ENCODE results near the gene NBAS. TPM values are rescaled to one million over a fixed set of nuclear protein-coding genes. Genes with fewer than 3 reads are reported as not detected.
"Not testable (repeated sequence)": the region's sequence is repeated elsewhere in the genome, so short reads cannot be mapped to it uniquely, and the experiment has no call there.

Gene NBAS
- total RNA-seq, 2 experiments from 2014 or later = 32.9 to 34.0 TPM

GRCh38 chr2:15223887-15224286 is 337.2 kb downstream of the NBAS start:
- Mint-ChIP-seq H3K27me3 (no peaks in the 10 kb centered on the region), H3K4me3 (no peak overlapping the region), H3K4me1 (peaks cover 5% of the 10 kb centered on the region), H3K9me3 (ENCODE audit: low read depth) (no peaks in the 10 kb centered on the region), H3K27ac (no peak overlapping the region), H3K36me3 (peaks cover 16% of the 10 kb centered on the region)
- DNase-seq (no peak), ATAC-seq (no peak)
- CTCF ChIA-PET = no interaction called here

DNA sequence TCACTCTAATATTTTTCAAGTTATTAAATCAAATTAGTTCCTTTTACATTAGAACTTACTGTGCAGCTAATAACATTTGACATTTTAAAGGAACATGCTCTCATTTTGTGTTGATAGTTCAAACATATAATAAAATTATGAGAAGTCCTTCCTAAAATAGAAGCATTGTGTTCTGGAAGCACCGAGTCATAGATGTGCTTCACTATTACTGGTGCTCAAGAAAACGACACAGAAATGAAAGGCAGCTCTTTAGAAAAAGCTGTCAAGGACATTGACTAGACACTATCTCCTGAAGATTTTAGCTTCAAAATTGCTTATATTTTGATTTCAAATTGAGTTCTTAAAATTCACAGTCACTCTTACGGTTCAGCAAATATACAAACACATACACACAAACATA is 338.3 kb downstream of the NBAS start:
- ATAC-seq (no peak), DNase-seq (no peak)
- H3K27ac Mint-ChIP-seq = no peak overlapping the region
- CTCF ChIA-PET = no interaction called here
- no peaks in the 10 kb centered on the region for H3K27me3 Mint-ChIP-seq
- peaks cover 9% of the 10 kb centered on the region for H3K36me3 Mint-ChIP-seq
- H3K4me1 Mint-ChIP-seq = peaks cover 5% of the 10 kb centered on the region
- no peak overlapping the region for H3K4me3 Mint-ChIP-seq
- no peaks in the 10 kb centered on the region for H3K9me3 Mint-ChIP-seq (ENCODE audit: low read depth)

GRCh38 chr2:15220603-15221002 is 340.5 kb downstream of the NBAS start:
- H3K27me3 Mint-ChIP-seq = no peaks in the 10 kb centered on the region
- CTCF ChIA-PET = no interaction called here
- H3K27ac Mint-ChIP-seq = no peak overlapping the region
- H3K4me1 Mint-ChIP-seq = peaks cover 5% of the 10 kb centered on the region
- DNase-seq (no peak), ATAC-seq (no peak)
- H3K9me3 Mint-ChIP-seq (ENCODE audit: low read depth) = no peaks in the 10 kb centered on the region
- H3K4me3 Mint-ChIP-seq = no peak overlapping the region
- peaks cover 8% of the 10 kb centered on the region for H3K36me3 Mint-ChIP-seq

DNA sequence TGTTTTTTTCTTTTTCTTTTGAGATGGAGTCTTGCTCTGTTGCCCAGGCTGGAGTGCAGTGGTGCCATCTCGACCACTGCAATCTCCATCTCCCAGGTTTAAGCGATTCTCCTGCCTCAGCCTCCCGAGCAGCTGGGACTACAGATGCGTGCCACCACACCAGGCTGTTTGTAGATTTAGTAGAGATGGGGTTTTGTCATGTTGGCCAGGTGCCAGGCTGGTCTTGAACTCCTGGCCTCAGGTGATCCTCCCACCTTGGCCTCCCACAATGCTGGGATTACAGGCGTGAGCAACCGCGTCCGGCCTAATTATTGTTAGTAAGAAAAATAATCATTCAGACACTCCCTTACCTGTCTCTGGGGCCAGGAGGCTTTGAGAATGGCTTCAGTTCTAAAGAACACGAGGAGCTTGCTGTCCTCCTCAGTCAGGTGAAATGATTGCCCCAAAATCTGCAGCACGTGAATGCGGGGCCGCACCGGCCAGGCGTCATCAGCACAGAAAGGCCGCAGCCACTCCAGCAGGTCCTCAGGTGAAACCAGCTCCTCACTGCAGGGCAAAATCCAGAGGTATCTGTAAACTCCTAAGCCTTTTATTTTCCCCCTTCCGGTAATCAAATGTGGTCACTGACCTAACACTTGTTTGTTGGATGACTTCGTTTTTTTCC is 342.6 kb downstream of the NBAS start:
- no peak overlapping the region for H3K27ac Mint-ChIP-seq
- no peaks in the 10 kb centered on the region for H3K27me3 Mint-ChIP-seq
- DNase-seq = no peak
- H3K9me3 Mint-ChIP-seq (ENCODE audit: low read depth) = no peaks in the 10 kb centered on the region
- H3K4me1 Mint-ChIP-seq = peaks cover 5% of the 10 kb centered on the region
- peaks cover 12% of the 10 kb centered on the region for H3K36me3 Mint-ChIP-seq
- CTCF ChIA-PET = no interaction called here
- ATAC-seq = no peak
- H3K4me3 Mint-ChIP-seq = no peak overlapping the region

DNA sequence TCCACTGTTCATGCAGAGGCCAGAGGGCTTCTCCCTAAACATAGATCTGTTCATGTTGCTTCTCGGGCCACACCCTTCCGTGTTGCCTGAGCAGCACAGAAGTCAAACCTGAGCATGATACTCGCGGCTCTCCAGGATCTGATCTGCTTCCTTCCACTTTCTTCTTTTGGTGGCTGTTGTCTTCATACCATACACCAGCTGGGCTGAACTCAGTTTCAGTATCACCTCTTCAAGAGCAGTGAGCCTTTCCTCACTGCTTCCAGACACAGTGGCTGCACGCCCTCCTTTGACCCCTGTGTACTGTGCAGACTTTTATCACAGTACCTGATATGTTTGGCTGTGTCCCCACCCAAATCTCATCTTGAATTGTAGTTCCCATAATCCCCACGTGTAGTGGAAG is 348.9 kb downstream of the NBAS start:
- peaks cover 50% of the 10 kb centered on the region for H3K36me3 Mint-ChIP-seq
- DNase-seq (no peak), ATAC-seq (no peak)
- no peaks in the 10 kb centered on the region for H3K4me1 Mint-ChIP-seq
- CTCF ChIA-PET = no interaction called here
- H3K9me3 Mint-ChIP-seq (ENCODE audit: low read depth) = peaks cover 11% of the 10 kb centered on the region
- H3K27me3 Mint-ChIP-seq = no peaks in the 10 kb centered on the region
- no peak overlapping the region for H3K4me3 Mint-ChIP-seq
- no peak overlapping the region for H3K27ac Mint-ChIP-seq

GRCh38 chr2:15210542-15210941 is 350.6 kb downstream of the NBAS start:
- H3K27me3 Mint-ChIP-seq, CTCF ChIA-PET, ATAC-seq, DNase-seq, H3K4me1 Mint-ChIP-seq, H3K27ac Mint-ChIP-seq, H3K4me3 Mint-ChIP-seq: not testable (repeated sequence)
- peaks cover 11% of the 10 kb centered on the region for H3K9me3 Mint-ChIP-seq (ENCODE audit: low read depth)
- H3K36me3 Mint-ChIP-seq = peaks cover 56% of the 10 kb centered on the region

DNA sequence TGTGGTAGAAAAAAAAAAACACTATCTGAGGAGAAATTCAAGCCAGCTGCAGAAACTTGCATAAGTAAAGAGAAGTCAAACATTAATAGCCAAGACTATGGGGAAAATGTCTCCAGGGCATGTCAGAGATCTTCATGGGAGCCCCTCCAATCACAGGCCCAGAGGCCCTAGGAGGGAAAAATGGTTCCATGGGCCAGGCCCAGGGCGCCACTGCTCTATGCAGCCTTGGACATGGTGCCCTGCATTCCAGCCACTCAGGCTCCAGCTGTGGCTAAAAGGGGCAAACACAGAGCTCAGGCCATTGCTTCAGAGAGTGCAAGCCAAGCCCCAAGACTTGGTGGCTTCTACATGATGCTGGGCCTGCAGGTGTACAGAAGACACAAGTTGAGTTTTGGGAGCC is 354.7 kb downstream of the NBAS start:
- Mint-ChIP-seq H3K4me3 (no peak overlapping the region), H3K36me3 (peaks cover 51% of the 10 kb centered on the region), H3K9me3 (ENCODE audit: low read depth) (peaks cover 2% of the 10 kb centered on the region), H3K27ac (no peak overlapping the region), H3K27me3 (no peaks in the 10 kb centered on the region), H3K4me1 (peaks cover 4% of the 10 kb centered on the region)
- no peak for DNase-seq
- ATAC-seq = no peak
- CTCF ChIA-PET = no interaction called here

- no peak for ATAC-seq
- no peak overlapping the region for H3K27ac Mint-ChIP-seq
These were observed 355.6 kb downstream of the NBAS start for GRCh38 chr2:15205562-15205961.

DNA sequence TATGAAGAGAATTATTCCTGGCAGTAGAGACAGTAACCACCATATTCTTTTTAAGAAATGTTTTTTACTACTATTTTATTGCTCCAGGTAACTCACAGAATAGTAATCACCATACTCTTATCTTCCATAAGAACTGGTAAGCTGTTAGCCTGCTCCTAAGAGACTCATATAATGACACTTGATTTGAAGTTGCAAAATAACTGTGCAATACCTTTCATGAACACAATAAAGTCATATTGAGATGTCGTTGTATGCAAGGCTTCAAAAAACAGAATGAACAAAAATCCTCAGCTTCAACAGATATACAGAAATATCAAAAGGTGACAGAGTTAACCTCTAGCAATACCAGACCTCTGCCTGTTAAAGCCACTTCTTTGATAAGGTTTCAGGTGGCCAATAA is 360.1 kb downstream of the NBAS start:
- CTCF ChIA-PET = interaction anchor here (0.8 kb wide), 1 partner anchor 41 kb away, joined by 3 read pairs; no protein-coding TSS in a partner anchor
- Mint-ChIP-seq H3K27ac (no peak overlapping the region), H3K27me3 (no peaks in the 10 kb centered on the region), H3K4me3 (no peak overlapping the region), H3K36me3 (peaks cover 28% of the 10 kb centered on the region), H3K9me3 (ENCODE audit: low read depth) (peaks cover 2% of the 10 kb centered on the region), H3K4me1 (peaks cover 4% of the 10 kb centered on the region)
- ATAC-seq (no peak), DNase-seq (no peak)

More at GRCh38 chr2:15205562-15205961, 355.6 kb downstream of the NBAS start:
- H3K4me3 Mint-ChIP-seq = no peak overlapping the region
- no peak for DNase-seq
- H3K4me1 Mint-ChIP-seq = peaks cover 4% of the 10 kb centered on the region
- peaks cover 2% of the 10 kb centered on the region for H3K9me3 Mint-ChIP-seq (ENCODE audit: low read depth)
- H3K27me3 Mint-ChIP-seq = no peaks in the 10 kb centered on the region
- peaks cover 48% of the 10 kb centered on the region for H3K36me3 Mint-ChIP-seq
- CTCF ChIA-PET = no interaction called here

DNA sequence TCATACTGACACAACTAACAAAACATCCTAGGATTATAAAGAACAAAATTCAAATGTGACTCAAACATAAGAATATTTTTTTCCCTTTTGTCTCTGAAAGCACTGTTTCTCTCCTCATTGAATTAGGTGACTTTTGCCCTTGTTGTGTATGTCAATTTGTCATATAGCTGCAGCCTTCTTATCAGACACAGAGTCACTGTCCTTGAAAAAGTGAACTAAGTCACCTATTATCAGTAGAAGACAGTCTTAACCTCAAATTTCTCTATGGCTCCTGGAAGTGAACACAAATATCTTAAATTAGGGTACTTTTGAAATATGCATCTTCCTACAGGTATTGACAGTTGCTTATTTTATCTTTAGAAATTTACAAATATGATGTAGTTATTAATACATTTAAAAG is 360.6 kb downstream of the NBAS start:
- CTCF ChIA-PET = no interaction called here
- Mint-ChIP-seq H3K27ac (no peak overlapping the region), H3K27me3 (no peaks in the 10 kb centered on the region), H3K36me3 (peaks cover 23% of the 10 kb centered on the region), H3K9me3 (ENCODE audit: low read depth) (peaks cover 2% of the 10 kb centered on the region), H3K4me3 (no peak overlapping the region), H3K4me1 (peaks cover 2% of the 10 kb centered on the region)
- ATAC-seq (no peak), DNase-seq (no peak)

GRCh38 chr2:15198051-15198450 is 363.1 kb downstream of the NBAS start:
- CTCF ChIA-PET = no interaction called here
- no peak overlapping the region for H3K27ac Mint-ChIP-seq

DNA sequence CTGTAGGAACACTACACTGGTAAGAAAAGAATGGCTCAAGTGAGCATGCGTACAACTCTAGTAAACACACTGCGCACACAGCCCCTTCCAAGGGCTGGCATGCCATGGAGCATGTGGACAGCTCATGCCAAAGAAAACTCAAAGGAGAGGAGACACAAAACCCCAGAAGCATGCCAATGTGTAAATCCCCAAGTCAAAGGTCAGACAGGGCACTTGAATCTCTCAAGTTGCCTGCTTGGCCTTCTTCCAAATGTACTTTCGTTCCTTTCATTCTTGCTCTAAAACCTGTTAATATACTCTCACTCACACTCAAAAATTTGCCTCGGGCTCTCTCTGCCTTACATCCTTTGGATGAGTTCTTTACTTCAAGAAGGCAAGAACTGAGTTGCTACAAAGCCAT is 365.3 kb downstream of the NBAS start:
- Mint-ChIP-seq H3K9me3 (ENCODE audit: low read depth) (no peaks in the 10 kb centered on the region), H3K4me1 (no peaks in the 10 kb centered on the region), H3K4me3 (no peak overlapping the region), H3K27me3 (no peaks in the 10 kb centered on the region), H3K27ac (no peak overlapping the region), H3K36me3 (peaks cover 7% of the 10 kb centered on the region)
- DNase-seq (no peak), ATAC-seq (no peak)
- CTCF ChIA-PET = no interaction called here

More at GRCh38 chr2:15198051-15198450, 363.1 kb downstream of the NBAS start:
- ATAC-seq = no peak
- Mint-ChIP-seq H3K4me3 (no peak overlapping the region), H3K36me3 (peaks cover 7% of the 10 kb centered on the region), H3K27me3 (no peaks in the 10 kb centered on the region), H3K9me3 (ENCODE audit: low read depth) (no peaks in the 10 kb centered on the region), H3K4me1 (no peaks in the 10 kb centered on the region)
- DNase-seq = no peak

DNA sequence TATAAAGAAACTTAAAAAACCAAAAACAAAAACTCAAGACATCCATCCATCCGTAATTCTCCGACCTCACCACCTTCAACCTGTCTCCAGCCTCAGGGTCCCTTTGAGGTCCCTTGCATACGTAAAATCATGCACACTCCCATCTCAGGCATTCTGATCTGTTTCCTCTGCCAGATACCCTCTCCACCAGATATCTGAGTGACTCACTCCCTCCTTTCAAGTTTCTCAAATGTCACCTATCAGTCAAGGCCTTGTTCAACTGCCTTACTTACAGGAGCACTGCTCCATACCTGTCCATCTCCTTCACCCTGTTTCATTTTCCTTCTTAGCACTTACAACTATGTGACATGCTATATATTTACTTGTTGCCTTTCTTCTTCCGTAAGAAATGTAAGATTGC is 369.3 kb downstream of the NBAS start:
- ATAC-seq = no peak
- Mint-ChIP-seq H3K27me3 (no peaks in the 10 kb centered on the region), H3K4me1 (no peaks in the 10 kb centered on the region), H3K4me3 (no peak overlapping the region), H3K27ac (no peak overlapping the region), H3K36me3 (peaks cover 5% of the 10 kb centered on the region), H3K9me3 (ENCODE audit: low read depth) (no peaks in the 10 kb centered on the region)
- DNase-seq = no peak
- CTCF ChIA-PET = no interaction called here

GRCh38 chr2:15189216-15189615 is 371.9 kb downstream of the NBAS start:
- ATAC-seq (no peak), DNase-seq (no peak)
- Mint-ChIP-seq H3K36me3 (peaks cover 5% of the 10 kb centered on the region), H3K27ac (no peak overlapping the region), H3K9me3 (ENCODE audit: low read depth) (no peaks in the 10 kb centered on the region), H3K4me1 (no peaks in the 10 kb centered on the region), H3K27me3 (no peaks in the 10 kb centered on the region), H3K4me3 (no peak overlapping the region)
- CTCF ChIA-PET = no interaction called here

DNA sequence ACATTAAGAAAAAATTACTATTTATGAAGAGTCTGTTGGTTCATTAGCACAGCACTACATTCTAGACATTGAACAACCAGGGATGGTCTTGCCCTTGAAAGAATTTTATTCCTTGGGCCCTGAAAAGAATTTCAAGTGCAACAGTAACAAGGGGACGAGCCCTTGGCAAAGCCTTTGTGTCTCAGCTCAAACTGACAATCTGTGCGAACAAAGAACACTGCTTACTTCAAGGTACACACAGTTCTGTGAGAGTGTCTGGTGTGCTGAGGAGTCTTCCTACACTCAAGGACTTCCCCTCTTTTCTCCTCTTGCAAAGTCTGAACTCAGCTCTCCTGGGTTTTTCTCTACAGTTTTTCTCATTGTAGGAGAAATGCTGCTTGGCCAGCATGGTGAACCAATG is 373.4 kb downstream of the NBAS start:
- DNase-seq (no peak), ATAC-seq (no peak)
- Mint-ChIP-seq H3K9me3 (ENCODE audit: low read depth) (no peaks in the 10 kb centered on the region), H3K4me1 (no peaks in the 10 kb centered on the region), H3K27me3 (no peaks in the 10 kb centered on the region), H3K36me3 (peaks cover 6% of the 10 kb centered on the region), H3K4me3 (no peak overlapping the region), H3K27ac (no peak overlapping the region)
- CTCF ChIA-PET = no interaction called here

Measured in activated CD8-positive, alpha-beta memory T cell treated with anti-CD3 and anti-CD28 coated beads, Interleukin-2, amount 10 ng/mL, durations not matched to agents 7 days and 5 days (primary cell).